Measurements from ENCODE around the gene SPACDR.
"Not testable (repeated sequence)": the region's sequence is repeated elsewhere in the genome, so short reads cannot be mapped to it uniquely, and the experiment has no call there.

The SPACDR gene, protein sequence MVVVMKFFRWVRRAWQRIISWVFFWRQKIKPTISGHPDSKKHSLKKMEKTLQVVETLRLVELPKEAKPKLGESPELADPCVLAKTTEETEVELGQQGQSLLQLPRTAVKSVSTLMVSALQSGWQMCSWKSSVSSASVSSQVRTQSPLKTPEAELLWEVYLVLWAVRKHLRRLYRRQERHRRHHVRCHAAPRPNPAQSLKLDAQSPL

GRCh38 chr7:100464210-100464660, at the start of gene SPACDR:
TSS of gene SPACDR (minus strand) at chr7:100464260. CDS start at chr7:100464025, 235 bp downstream.
- no peak for TF ChIP-seq CTCF (IDR thresholded peaks at IDR 0.05; ENCODE audit: insufficient read depth, missing control alignments)
- no peak for DNase-seq (ENCODE audit: insufficient read length, low spot score)
- no peak for FAIRE-seq

- TF ChIP-seq CTCF (IDR thresholded peaks at IDR 0.05; ENCODE audit: insufficient read depth, missing control alignments), result no peak
- FAIRE-seq (no peak), DNase-seq (ENCODE audit: insufficient read length, low spot score) (no peak)
Measured at GRCh38 chr7:100513212-100513810, 49.3 kb upstream of the SPACDR start.

DNA sequence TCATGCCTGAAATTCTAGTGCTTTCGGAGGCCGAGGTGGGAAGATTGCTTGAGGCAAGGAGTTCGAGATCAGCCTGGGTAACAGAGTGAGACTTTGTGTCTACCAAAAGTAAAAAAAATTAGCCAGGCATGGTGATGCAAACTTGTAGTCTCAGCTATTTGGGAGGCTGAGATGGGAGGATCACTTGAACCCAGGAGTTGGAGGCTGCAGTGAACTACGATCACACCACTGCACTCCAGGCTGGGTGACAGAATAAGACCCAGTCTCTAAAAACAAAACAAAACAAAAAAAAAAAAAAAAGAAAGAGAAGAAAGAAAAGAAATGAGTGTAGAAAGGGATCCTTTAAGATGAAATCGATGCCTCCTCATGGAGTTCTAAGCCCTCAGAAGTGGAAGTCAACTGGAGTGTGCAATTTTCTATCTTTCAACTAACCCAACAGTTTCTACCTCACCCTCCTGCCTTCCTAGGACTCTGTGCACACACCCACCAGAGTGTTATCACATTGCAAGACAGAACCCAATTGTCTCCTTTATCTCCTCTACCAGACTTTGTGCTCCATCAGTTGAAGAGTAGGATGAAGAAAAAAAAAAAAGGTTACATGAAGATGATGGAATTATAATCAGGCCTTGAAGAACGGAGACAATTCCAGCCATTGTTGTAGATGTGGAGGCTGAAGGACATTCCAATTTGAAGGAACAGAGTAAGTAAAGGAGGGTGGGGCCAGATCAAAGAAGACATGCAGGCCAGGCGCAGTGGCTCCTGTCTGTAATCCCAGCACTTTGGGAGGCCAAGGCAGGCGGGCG, 46.6 kb upstream of the SPACDR start:
- no peak for TF ChIP-seq CTCF (IDR thresholded peaks at IDR 0.05; ENCODE audit: insufficient read depth, missing control alignments)
- DNase-seq (ENCODE audit: insufficient read length, low spot score) (no peak), FAIRE-seq (no peak)

DNA sequence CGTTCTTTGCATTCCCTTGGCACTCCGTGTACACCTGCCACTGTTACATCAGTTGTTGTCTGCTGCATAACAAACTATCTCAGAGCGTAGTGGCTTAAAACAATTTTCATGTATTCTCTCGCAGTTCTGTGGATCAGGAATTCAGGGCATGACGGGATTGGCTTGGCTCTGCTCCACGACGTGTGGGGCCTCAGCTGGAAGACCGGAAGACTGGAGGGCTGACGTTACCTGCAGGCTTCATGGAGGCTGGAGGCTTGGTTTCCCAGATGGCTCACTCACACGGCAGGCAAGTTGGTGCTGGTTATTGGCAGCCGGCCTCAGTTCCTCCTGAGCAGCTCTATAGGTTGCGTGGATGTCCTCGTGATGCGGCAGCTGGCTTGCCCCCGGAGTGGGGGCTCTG, 45.2 kb upstream of the SPACDR start:
- DNase-seq (ENCODE audit: insufficient read length, low spot score), result no peak
- FAIRE-seq, result no peak
- TF ChIP-seq CTCF (IDR thresholded peaks at IDR 0.05; ENCODE audit: insufficient read depth, missing control alignments), result no peak

DNA sequence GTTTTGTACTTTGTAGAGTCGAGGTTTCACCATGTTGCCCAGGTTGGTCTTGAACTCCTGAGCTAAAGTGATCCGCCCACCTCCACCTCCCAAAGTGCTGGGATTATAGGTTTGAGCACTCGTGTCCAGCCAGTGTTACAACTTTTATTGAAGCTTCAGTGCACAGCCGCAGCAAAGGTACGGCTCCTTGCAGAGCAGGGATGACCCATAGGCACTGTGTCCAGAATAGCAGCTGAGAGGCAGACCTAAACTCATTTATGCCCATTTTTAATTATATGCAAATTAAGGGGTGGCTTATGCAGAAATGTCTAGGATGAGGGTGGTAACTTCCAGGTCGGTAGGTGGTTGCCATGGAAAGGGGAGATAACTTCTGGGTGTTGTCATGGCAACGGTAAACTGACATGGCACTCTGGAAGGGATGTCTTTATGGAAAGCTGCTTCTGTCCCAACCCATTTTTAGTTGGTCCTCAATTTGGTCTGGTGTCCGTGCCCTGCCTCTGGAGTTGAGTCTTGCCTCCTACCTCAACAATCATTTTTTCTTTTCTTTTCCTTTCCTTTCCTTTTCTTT, 42.4 kb upstream of the SPACDR start:
- no peak for DNase-seq (ENCODE audit: insufficient read length, low spot score)
- TF ChIP-seq CTCF (IDR thresholded peaks at IDR 0.05; ENCODE audit: insufficient read depth, missing control alignments), result no peak
- no peak for FAIRE-seq

- no peak for TF ChIP-seq CTCF (IDR thresholded peaks at IDR 0.05; ENCODE audit: insufficient read depth, missing control alignments)
- DNase-seq (ENCODE audit: insufficient read length, low spot score) (no peak), FAIRE-seq (no peak)
Measured at GRCh38 chr7:100504887-100505611, 41.0 kb upstream of the SPACDR start.

DNA sequence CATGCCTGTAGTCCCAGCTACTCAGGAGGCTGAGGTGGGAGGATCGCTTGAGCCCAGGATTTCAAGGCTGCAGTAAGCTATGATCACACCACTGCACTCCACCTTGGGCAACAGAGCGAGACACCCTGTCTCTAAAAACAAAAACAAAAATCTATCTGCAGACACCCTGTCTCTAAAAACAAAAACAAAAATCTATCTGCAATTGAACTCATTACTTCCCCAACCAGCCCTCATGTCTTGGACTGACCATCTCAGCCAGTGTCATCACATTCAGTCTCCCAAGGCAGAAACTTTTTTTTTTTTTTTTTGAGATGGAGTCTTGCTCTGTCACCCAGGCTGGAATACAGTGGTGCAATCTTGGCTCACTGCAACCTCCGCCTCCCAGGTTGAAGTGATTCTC, 40.0 kb upstream of the SPACDR start:
- not testable (repeated sequence) for DNase-seq (ENCODE audit: insufficient read length, low spot score); FAIRE-seq

DNA sequence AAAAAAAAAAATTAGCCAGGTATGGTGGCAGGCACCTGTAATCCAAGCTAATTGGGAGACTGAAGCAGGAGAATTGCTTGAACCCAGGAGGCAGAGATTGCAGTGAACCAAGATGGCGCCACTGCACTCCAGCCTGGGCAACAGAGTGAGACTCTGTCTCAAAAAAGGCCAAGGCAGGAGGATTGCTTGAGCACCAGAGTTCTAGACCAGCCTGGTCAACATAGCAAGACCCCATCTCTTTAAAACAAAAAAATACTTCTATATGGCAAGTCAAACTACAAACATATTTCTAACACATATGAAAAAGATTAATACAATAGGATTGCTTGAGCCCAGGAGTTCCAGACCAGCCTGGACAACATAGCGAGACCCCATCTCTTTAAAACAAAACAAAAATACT, 36.7 kb upstream of the SPACDR start:
- not testable (repeated sequence) for DNase-seq (ENCODE audit: insufficient read length, low spot score)

More for the DNA sequence above, 36.7 kb upstream of the SPACDR start:
- not testable (repeated sequence) for FAIRE-seq
